ENCODE results near the gene PPIB. TPM values are rescaled to one million over a fixed set of nuclear protein-coding genes. Genes with fewer than 3 reads are reported as not detected.

The PPIB gene
- total RNA-seq, 1 experiment from 2014 or later = 410 TPM

DNA sequence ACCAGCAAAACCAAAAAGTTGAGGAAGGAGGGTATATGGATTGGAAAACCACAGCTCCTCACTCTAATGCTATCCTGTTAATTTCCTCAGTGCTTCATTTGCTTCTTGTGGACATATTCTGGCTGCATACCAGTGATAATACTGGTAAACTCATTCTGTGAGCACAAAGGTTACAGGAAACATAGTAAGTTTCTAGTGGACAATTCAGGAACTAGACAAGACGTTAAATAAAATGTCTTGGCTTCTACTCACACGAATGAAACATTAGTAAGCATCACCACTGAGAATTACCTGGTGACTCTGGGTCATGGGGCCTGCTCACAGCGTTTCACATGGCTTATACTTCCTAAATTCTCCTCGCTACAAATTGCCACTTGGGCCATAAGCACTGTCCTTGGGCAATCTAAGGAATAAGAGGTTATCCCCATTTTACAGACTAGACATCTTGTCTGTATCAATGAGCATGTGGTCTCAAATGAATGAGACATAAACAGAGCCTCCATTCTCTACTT, 20.1 kb upstream of the PPIB start:
- H2AFZ ChIP-seq (ENCODE audit: low read length) = no peak overlapping the region
- CTCF ChIA-PET = no interaction called here
- no peaks in the 10 kb centered on the region for H3K9me2 ChIP-seq (replicated peaks; ENCODE audit: low read length)
- no peaks in the 10 kb centered on the region for H3F3A ChIP-seq (ENCODE audit: low read length, unreplicated experiment)
- H3K27ac ChIP-seq (ENCODE audit: low read length) = no peak overlapping the region
- TF ChIP-seq EZH2 (IDR thresholded peaks at IDR 0.05; ENCODE audit: low read length, unreplicated experiment) = no peak
- TF ChIP-seq, protein P1, sequence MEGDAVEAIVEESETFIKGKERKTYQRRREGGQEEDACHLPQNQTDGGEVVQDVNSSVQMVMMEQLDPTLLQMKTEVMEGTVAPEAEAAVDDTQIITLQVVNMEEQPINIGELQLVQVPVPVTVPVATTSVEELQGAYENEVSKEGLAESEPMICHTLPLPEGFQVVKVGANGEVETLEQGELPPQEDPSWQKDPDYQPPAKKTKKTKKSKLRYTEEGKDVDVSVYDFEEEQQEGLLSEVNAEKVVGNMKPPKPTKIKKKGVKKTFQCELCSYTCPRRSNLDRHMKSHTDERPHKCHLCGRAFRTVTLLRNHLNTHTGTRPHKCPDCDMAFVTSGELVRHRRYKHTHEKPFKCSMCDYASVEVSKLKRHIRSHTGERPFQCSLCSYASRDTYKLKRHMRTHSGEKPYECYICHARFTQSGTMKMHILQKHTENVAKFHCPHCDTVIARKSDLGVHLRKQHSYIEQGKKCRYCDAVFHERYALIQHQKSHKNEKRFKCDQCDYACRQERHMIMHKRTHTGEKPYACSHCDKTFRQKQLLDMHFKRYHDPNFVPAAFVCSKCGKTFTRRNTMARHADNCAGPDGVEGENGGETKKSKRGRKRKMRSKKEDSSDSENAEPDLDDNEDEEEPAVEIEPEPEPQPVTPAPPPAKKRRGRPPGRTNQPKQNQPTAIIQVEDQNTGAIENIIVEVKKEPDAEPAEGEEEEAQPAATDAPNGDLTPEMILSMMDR (conservative IDR thresholded peaks at IDR 0.05; ENCODE audit: low read depth, low read length) = no peak
- TF ChIP-seq EZH2phosphoT487 (IDR thresholded peaks at IDR 0.05; ENCODE audit: borderline replicate concordance, low read length) = no peak
- no peaks in the 10 kb centered on the region for H3K4me1 ChIP-seq (ENCODE audit: insufficient read depth, low read length)
- no TSS peak for BruUV-seq (replicated peaks)
- peak; percentile 2 for DNase-seq
- H3K4me3 ChIP-seq (ENCODE audit: low read length) = no peak overlapping the region
- H3K9ac ChIP-seq (ENCODE audit: low read length) = no peak overlapping the region
- no peaks in the 10 kb centered on the region for H4K20me1 ChIP-seq (ENCODE audit: low read length)
- no peak overlapping the region for H3K4me2 ChIP-seq (ENCODE audit: low read length)
- POLR2A ChIA-PET (ENCODE audit: unreplicated experiment) = no interaction called here
- no peak for ATAC-seq
- no peaks in the 10 kb centered on the region for H3K79me2 ChIP-seq (ENCODE audit: low read length)
- no peaks in the 10 kb centered on the region for H3K36me3 ChIP-seq (ENCODE audit: low read depth, low read length)
- no peaks in the 10 kb centered on the region for H3K27me3 ChIP-seq (ENCODE audit: low read length)
- intact Hi-C loops (cut with micrococcal nuclease) = no loop called here
- no peaks in the 10 kb centered on the region for H3K9me3 ChIP-seq (ENCODE audit: low read length)

DNA sequence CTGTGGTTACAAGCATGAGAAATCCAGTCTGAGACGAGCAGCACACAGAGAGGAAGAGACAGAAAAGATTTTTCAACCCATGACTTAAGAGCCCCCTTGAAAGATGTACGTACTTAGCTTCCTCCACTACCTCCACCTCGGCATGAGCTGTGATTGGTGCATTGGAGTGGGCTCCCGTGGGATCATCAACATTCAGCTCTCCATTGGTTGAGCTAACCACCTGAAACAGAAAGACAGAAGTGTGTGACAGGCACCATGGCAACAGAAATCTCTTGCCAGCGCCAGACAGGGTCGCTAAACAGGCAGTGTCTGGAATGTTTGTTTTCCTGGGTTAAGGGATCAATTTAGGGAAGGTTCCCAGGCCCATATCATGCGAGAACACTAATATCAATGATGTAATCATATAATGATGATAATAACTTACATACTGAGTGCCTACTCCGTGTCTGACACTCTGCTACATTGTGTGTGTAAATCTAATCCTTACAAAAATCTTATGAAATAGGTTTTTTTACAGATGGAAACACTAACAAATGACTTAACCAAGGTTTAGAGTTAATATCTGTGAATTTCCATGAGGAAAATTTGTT, 17.5 kb upstream of the PPIB start:
- no peak for ATAC-seq
- Histone ChIP-seq H3K9me3 (ENCODE audit: low read length) (no peaks in the 10 kb centered on the region), H3K4me1 (ENCODE audit: insufficient read depth, low read length) (no peaks in the 10 kb centered on the region), H3K4me2 (ENCODE audit: low read length) (no peak overlapping the region), H4K20me1 (ENCODE audit: low read length) (no peaks in the 10 kb centered on the region), H3K79me2 (ENCODE audit: low read length) (no peaks in the 10 kb centered on the region), H3K27ac (ENCODE audit: low read length) (no peak overlapping the region), H3K36me3 (ENCODE audit: low read depth, low read length) (no peaks in the 10 kb centered on the region), H3K9ac (ENCODE audit: low read length) (no peak overlapping the region), H2AFZ (ENCODE audit: low read length) (no peak overlapping the region), H3K9me2 (replicated peaks; ENCODE audit: low read length) (no peaks in the 10 kb centered on the region), H3K27me3 (ENCODE audit: low read length) (no peaks in the 10 kb centered on the region), H3F3A (ENCODE audit: low read length, unreplicated experiment) (no peaks in the 10 kb centered on the region), H3K4me3 (ENCODE audit: low read length) (no peak overlapping the region)
- TF ChIP-seq EZH2 (IDR thresholded peaks at IDR 0.05; ENCODE audit: low read length, unreplicated experiment) = no peak
- TF ChIP-seq EZH2phosphoT487 (IDR thresholded peaks at IDR 0.05; ENCODE audit: borderline replicate concordance, low read length) = no peak
- TF ChIP-seq, protein P1 (conservative IDR thresholded peaks at IDR 0.05; ENCODE audit: low read depth, low read length) = no peak
- ChIA-PET POLR2A (ENCODE audit: unreplicated experiment) (no interaction called here), CTCF (no interaction called here)
- BruUV-seq (replicated peaks) = no TSS peak
- DNase-seq = no peak
- intact Hi-C loops (cut with micrococcal nuclease) = no loop called here

DNA sequence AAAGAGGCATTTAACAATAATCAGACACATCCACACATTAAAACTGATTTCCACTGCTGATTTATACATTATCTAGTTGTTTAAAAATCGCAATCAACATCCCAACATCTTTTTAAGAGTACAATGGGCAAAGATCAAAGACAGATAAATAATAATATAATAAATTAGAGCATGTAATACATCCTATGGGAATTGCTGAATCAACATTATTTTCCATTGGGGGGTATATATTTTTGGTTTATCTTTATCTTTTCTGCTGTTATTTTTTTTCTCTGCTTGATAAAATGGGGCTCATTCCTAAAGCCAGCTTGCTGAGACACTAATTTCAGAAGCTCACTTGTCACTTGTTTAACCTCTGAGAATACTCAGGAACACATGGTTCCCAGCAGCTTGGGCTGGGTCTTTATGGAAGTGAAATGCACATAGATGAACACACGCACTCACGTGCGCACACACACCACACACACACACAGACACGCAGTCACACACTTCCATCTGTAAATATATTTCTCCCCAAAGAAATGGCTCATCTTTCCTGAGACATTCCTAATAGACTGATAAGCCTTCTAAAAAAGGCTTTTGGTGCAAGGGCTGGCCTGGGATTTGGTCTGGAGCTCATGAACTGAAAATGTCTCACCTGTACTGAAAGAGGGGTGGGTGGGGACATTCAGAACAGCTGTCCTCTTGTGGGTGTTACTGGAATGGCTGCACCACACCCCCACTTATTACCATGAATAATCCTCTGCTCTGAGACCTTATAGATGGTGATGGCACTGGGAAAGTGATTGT, 3.5 kb upstream of the PPIB start:
- H2AFZ ChIP-seq (ENCODE audit: low read length) = no peak overlapping the region
- DNase-seq (no peak), ATAC-seq (no peak)
- H3K9ac ChIP-seq (ENCODE audit: low read length) = no peak overlapping the region
- peaks cover 15% of the 10 kb centered on the region for H3K79me2 ChIP-seq (ENCODE audit: low read length)
- no peaks in the 10 kb centered on the region for H3K36me3 ChIP-seq (ENCODE audit: low read depth, low read length)
- no peaks in the 10 kb centered on the region for H3K9me3 ChIP-seq (ENCODE audit: low read length)
- ChIA-PET CTCF (no interaction called here), POLR2A (ENCODE audit: unreplicated experiment) (no interaction called here)
- H3F3A ChIP-seq (ENCODE audit: low read length, unreplicated experiment) = peaks cover 6% of the 10 kb centered on the region
- no peak overlapping the region for H3K4me2 ChIP-seq (ENCODE audit: low read length)
- TF ChIP-seq EZH2 (IDR thresholded peaks at IDR 0.05; ENCODE audit: low read length, unreplicated experiment) (no peak), EZH2phosphoT487 (IDR thresholded peaks at IDR 0.05; ENCODE audit: borderline replicate concordance, low read length) (no peak)
- H3K4me3 ChIP-seq (ENCODE audit: low read length) = no peak overlapping the region
- H3K27me3 ChIP-seq (ENCODE audit: low read length) = no peaks in the 10 kb centered on the region
- H3K27ac ChIP-seq (ENCODE audit: low read length) = no peak overlapping the region
- H3K4me1 ChIP-seq (ENCODE audit: insufficient read depth, low read length) = peaks cover 11% of the 10 kb centered on the region
- no TSS peak for BruUV-seq (replicated peaks)
- H3K9me2 ChIP-seq (replicated peaks; ENCODE audit: low read length) = no peaks in the 10 kb centered on the region
- 0 out of 2 replicates have a peak, but pooled peaks cover 3% of the 10 kb centered on the region for H4K20me1 ChIP-seq (ENCODE audit: low read length)
- intact Hi-C loops (cut with micrococcal nuclease) = no loop called here

All from PC-3 (cell line).